ENCODE data around the gene FNIP2. TPM values are rescaled to one million over a fixed set of nuclear protein-coding genes. Genes with fewer than 3 reads are reported as not detected.
"Not testable (repeated sequence)": the region's sequence is repeated elsewhere in the genome, so short reads cannot be mapped to it uniquely, and the experiment has no call there.

Gene FNIP2
- total and polyA plus RNA-seq, 10 of the 15 experiments (the other 5 are each of a cell fraction or from before 2014, with no cell fraction given) = 0.03 to 0.38 (median 0.15) TPM

DNA sequence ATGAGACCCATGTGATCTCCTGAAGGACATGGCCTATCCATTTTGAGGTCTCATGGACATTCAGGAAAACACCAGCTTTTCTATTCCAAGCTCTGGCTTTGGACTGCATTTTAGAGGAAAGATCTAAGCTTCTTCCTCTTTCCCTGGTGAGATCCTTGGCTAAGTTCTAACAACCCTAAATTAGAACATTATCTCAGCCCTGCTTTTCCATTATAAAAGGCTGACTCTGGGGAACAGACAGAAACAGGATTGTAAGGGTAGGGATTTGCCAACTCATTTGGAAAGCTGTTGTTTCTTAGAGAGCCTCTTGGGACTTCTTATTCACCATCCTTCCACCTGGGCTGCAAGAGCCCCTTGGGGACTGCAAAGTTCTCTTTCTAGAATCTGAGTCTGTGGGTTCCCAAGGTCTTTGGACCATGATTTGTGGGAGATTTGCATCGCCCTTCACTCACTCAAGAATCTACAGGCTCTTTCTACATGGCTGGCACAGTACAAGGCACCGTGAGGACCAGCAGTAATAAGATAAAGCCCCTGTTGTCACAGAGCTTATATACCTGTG, 146.9 kb downstream of the FNIP2 start:
- Histone ChIP-seq H3K79me2 (ENCODE audit: control insufficient read depth, insufficient read depth, low read length) (no peaks in the 10 kb centered on the region), H3K4me3 (no peak overlapping the region), H3K36me3 (ENCODE audit: control insufficient read depth in 2 of 2, insufficient read depth in 2 of 2, low read length in 1 of 2) (no peaks in the 10 kb centered on the region), H4K20me1 (ENCODE audit: control insufficient read depth, insufficient read depth) (no peaks in the 10 kb centered on the region), H2AFZ (ENCODE audit: control insufficient read depth, low read depth, low read length) (no peak overlapping the region), H3K4me2 (ENCODE audit: control insufficient read depth, insufficient read depth) (no peak overlapping the region), H3K27me3 (replicated peaks in 1 of 2; ENCODE audit: control insufficient read depth in 2 of 2, insufficient read depth in 2 of 2, low read length in 1 of 2) (no peaks in the 10 kb centered on the region), H3K27ac (ENCODE audit: control insufficient read depth, insufficient read depth) (no peak overlapping the region), H3K4me1 (ENCODE audit: control insufficient read depth, insufficient read depth, low read length) (no peaks in the 10 kb centered on the region), H3K9me3 (replicated peaks; ENCODE audit: control insufficient read depth, insufficient read depth, low read length) (no peaks in the 10 kb centered on the region; the same call in 2 of the 3 replicates), H3K9ac (ENCODE audit: control insufficient read depth, insufficient read depth, low read length) (no peak overlapping the region)
- ChIA-PET RAD21 (ENCODE audit: unreplicated experiment) (interaction anchor here (0.8 kb wide), 1 partner anchor 103 kb away, joined by 3 read pairs; no protein-coding TSS in a partner anchor), CTCF (interaction anchor here (0.9 to 2.6 kb wide), 5 partner anchors 8 to 111 kb away, joined by 3 to 9 read pairs (median 3); no protein-coding TSS in a partner anchor), POLR2A (no interaction called here), SMC1A (ENCODE audit: uncharacterized antibody, unreplicated experiment) (interaction anchor here (0.9 to 3.5 kb wide), 6 partner anchors 11 to 545 kb away, joined by 3 to 18 read pairs (median 4); no protein-coding TSS in a partner anchor)
- TF ChIP-seq KDM1A (IDR thresholded peaks at IDR 0.05; ENCODE audit: borderline replicate concordance) = no peak
- TF ChIP-seq CREB1 (IDR thresholded peaks at IDR 0.05; ENCODE audit: low read depth) = no peak
- no peak for TF ChIP-seq SMAD1 (IDR thresholded peaks at IDR 0.05; ENCODE audit: low read depth, partially characterized antibody)
- no peak for TF ChIP-seq DPF2 (IDR thresholded peaks at IDR 0.05)
- TF ChIP-seq ZNF274 (IDR thresholded peaks at IDR 0.05; ENCODE audit: insufficient read depth, insufficient read length) = no peak
- intact Hi-C loops (cut with micrococcal nuclease; ENCODE audit: unreplicated experiment) (no loop called here), in situ Hi-C loops (cut with MboI) (no loop called here)
- BruUV-seq (replicated peaks) = no TSS peak
- FAIRE-seq (no peak), DNase-seq (ENCODE audit: low read depth, low spot score) (no peak), ATAC-seq (no peak)
- WGBS (ENCODE audit: insufficient coverage, insufficient replicate concordance, low lambda C conversion rate, missing lambda C conversion rate) = 5% methylated on average over 2 of the region's 2 CpGs

DNA sequence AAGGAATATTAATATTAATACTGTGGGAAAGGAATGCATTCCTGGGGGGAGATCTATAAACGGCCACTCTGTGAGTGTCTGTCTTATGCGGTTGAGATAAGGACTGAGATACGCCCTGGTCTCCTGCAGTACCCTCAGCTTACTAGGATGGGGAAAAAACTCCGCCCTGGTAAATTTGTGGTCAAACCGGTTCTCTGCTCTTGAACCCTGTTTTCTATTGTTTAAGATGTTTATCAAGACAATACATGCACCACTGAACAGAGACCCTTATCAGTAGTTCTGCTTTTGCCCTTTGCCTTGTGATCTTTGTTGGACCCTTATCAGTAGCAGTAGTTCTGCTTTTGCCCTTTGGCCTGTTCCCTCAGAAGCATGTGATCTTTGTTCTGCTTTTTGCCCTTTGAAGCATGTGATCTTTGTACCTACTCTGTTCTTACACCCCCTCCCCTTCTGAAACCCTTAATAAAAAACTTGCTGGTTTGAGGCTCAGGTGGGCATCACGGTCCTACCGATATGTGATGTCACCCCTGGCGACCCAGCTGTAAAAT, 151.7 kb downstream of the FNIP2 start:
- BruUV-seq (replicated peaks); ATAC-seq; H3K79me2 ChIP-seq (ENCODE audit: control insufficient read depth, insufficient read depth, low read length); RAD21 ChIA-PET (ENCODE audit: unreplicated experiment); FAIRE-seq; H3K27me3 ChIP-seq (replicated peaks in 1 of 2; ENCODE audit: control insufficient read depth in 2 of 2, insufficient read depth in 2 of 2, low read length in 1 of 2); SMC1A ChIA-PET (ENCODE audit: uncharacterized antibody, unreplicated experiment); DNase-seq (ENCODE audit: low read depth, low spot score); H3K27ac ChIP-seq (ENCODE audit: control insufficient read depth, insufficient read depth); H2AFZ ChIP-seq (ENCODE audit: control insufficient read depth, low read depth, low read length); H3K9me3 ChIP-seq (replicated peaks; ENCODE audit: control insufficient read depth, insufficient read depth, low read length); intact Hi-C loops (cut with micrococcal nuclease; ENCODE audit: unreplicated experiment); in situ Hi-C loops (cut with MboI); H3K36me3 ChIP-seq (ENCODE audit: control insufficient read depth in 2 of 2, insufficient read depth in 2 of 2, low read length in 1 of 2); CTCF ChIA-PET; H3K4me1 ChIP-seq (ENCODE audit: control insufficient read depth, insufficient read depth, low read length); H3K9ac ChIP-seq (ENCODE audit: control insufficient read depth, insufficient read depth, low read length); H3K4me3 ChIP-seq; H3K4me2 ChIP-seq (ENCODE audit: control insufficient read depth, insufficient read depth); H4K20me1 ChIP-seq (ENCODE audit: control insufficient read depth, insufficient read depth); POLR2A ChIA-PET: not testable (repeated sequence)
- WGBS (ENCODE audit: insufficient coverage, insufficient replicate concordance, low lambda C conversion rate, missing lambda C conversion rate) = 77% methylated on average over 8 of the region's 8 CpGs

DNA sequence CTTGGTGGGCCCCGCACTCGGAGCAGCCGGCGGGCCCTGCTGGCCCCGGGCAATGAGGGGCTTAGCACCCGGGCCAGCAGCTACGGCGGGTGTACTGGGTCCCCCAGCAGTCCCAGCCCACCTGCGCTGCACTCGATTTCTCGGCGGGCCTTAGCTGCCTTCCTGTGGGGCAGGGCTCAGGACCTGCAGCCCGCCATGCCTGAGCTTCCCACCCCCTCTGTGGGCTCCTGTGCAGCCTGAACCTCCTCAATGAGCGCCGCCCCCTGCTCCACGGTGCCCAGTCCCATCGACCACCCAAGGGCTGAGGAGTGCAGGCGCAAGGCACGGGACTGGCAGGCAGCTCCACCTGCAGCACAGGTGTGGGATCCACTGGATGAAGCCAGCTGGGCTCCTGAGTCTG, 158.9 kb downstream of the FNIP2 start:
- intact Hi-C loops (cut with micrococcal nuclease; ENCODE audit: unreplicated experiment); H3K9ac ChIP-seq (ENCODE audit: control insufficient read depth, insufficient read depth, low read length); ATAC-seq; in situ Hi-C loops (cut with MboI); FAIRE-seq; H3K4me1 ChIP-seq (ENCODE audit: control insufficient read depth, insufficient read depth, low read length); H3K36me3 ChIP-seq (ENCODE audit: control insufficient read depth in 2 of 2, insufficient read depth in 2 of 2, low read length in 1 of 2); H2AFZ ChIP-seq (ENCODE audit: control insufficient read depth, low read depth, low read length); H3K9me3 ChIP-seq (replicated peaks; ENCODE audit: control insufficient read depth, insufficient read depth, low read length); H3K27me3 ChIP-seq (replicated peaks in 1 of 2; ENCODE audit: control insufficient read depth in 2 of 2, insufficient read depth in 2 of 2, low read length in 1 of 2); DNase-seq (ENCODE audit: low read depth, low spot score); H3K27ac ChIP-seq (ENCODE audit: control insufficient read depth, insufficient read depth); H3K4me2 ChIP-seq (ENCODE audit: control insufficient read depth, insufficient read depth); RAD21 ChIA-PET (ENCODE audit: unreplicated experiment); POLR2A ChIA-PET; H4K20me1 ChIP-seq (ENCODE audit: control insufficient read depth, insufficient read depth); H3K79me2 ChIP-seq (ENCODE audit: control insufficient read depth, insufficient read depth, low read length); SMC1A ChIA-PET (ENCODE audit: uncharacterized antibody, unreplicated experiment); BruUV-seq (replicated peaks); H3K4me3 ChIP-seq; CTCF ChIA-PET: not testable (repeated sequence)
- WGBS (ENCODE audit: insufficient coverage, insufficient replicate concordance, low lambda C conversion rate, missing lambda C conversion rate) = 76% methylated on average over 12 of the region's 19 CpGs

Data from GM12878 (cell line).